Measurements from ENCODE around the gene EIF3C. TPM values are rescaled to one million over a fixed set of nuclear protein-coding genes. Genes with fewer than 3 reads are reported as not detected.

Gene EIF3C, protein sequence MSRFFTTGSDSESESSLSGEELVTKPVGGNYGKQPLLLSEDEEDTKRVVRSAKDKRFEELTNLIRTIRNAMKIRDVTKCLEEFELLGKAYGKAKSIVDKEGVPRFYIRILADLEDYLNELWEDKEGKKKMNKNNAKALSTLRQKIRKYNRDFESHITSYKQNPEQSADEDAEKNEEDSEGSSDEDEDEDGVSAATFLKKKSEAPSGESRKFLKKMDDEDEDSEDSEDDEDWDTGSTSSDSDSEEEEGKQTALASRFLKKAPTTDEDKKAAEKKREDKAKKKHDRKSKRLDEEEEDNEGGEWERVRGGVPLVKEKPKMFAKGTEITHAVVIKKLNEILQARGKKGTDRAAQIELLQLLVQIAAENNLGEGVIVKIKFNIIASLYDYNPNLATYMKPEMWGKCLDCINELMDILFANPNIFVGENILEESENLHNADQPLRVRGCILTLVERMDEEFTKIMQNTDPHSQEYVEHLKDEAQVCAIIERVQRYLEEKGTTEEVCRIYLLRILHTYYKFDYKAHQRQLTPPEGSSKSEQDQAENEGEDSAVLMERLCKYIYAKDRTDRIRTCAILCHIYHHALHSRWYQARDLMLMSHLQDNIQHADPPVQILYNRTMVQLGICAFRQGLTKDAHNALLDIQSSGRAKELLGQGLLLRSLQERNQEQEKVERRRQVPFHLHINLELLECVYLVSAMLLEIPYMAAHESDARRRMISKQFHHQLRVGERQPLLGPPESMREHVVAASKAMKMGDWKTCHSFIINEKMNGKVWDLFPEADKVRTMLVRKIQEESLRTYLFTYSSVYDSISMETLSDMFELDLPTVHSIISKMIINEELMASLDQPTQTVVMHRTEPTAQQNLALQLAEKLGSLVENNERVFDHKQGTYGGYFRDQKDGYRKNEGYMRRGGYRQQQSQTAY
- total RNA-seq (ENCODE audit: low replicate concordance): 158 and 350 TPM in 2 replicates

DNA sequence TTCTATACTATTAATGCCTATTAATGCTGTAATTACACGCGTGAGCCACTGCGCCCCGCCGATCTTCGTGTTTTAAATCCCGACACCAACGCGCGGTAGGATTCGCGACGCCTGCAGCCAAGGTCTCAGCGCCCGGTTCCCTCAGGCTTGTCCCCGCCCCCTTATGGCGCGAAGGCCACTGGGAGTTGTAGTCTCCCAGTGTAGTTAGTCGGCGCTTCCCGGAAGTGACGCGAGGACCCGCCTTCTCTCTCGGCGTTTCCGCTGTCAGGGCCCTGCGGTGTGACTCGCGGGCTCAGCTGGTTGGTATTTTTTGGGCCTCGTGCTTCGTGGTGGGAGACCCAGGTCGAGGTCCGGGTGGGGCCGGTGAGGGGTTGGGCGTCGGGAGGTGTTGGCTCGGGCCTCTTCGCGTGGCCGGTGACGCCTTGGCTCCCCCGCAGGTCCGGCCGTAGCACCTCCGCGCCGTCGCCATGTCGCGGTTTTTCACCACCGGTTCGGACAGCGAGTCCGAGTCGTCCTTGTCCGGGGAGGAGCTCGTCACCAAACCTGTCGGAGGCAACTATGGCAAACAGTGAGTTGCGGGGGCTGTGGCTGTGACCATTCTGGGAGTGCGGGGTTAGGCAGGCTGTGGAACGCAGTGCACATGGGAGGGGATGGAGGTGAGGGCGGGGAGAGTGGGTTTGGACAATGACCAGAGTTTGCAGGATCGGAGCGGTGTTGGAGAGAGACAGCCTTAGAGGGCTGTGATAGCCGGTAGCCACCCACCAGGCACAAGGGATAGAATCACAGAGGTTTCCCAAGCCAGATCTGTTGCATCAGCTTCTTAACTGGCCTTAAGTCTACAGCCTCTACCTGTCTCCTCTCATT lies at the start of gene EIF3C:
Gene EIF3C, plus strand, starts transcription at position 245 of the 864 bp plus-strand sequence. Its CDS starts 223 bp downstream, at position 468.

DNA sequence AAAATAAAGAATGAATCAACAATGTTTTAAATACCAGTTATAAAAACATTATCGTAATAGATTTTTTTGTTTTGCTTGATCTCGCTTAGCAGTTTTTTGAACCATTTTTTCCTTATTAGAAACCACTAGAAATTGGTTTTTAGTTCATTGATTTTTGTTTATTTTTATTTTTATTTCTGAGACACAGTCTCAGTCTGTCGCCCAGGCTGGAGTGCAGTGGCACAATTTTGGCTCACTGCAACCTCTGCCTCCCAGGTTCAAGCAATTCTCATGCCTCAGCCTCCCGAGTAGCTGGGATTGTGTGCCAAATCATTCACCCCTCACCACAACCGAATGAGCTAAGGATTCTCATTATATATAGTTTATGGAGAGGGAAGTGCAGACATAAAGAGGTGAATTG lies 40.2 kb downstream of the EIF3C start, which contains the start of gene NPIPB9:
Gene NPIPB9, plus strand, starts transcription at position 301 of the 400 bp plus-strand sequence.

Other genes with a start within 250 kb of the EIF3C start
- gene NPIPB7, start 239.1 kb upstream of the EIF3C start, total RNA-seq (ENCODE audit: low replicate concordance): not detected in 2 replicates
- 8.0 and 10.1 TPM in 2 replicates for gene CLN3, start 219.4 kb upstream of the EIF3C start, total RNA-seq (ENCODE audit: low replicate concordance)
- gene APOBR, start 216.8 kb upstream of the EIF3C start, total RNA-seq (ENCODE audit: low replicate concordance): not detected in 2 replicates
- gene IL27, start 204.6 kb upstream of the EIF3C start, total RNA-seq (ENCODE audit: low replicate concordance): not detected in 2 replicates
- 43.7 and 74.9 TPM in 2 replicates for gene NUPR1, start 172.5 kb upstream of the EIF3C start, total RNA-seq (ENCODE audit: low replicate concordance)
- 7.7 and 7.8 TPM in 2 replicates for gene SGF29, start 157.5 kb upstream of the EIF3C start, total RNA-seq (ENCODE audit: low replicate concordance)
- gene SULT1A2, start 114.4 kb upstream of the EIF3C start, total RNA-seq (ENCODE audit: low replicate concordance): 0.23 TPM in 1 of 2 replicates, not detected in the other
- 5.0 and 12.9 TPM in 2 replicates for gene SULT1A1, start 101.4 kb upstream of the EIF3C start, total RNA-seq (ENCODE audit: low replicate concordance)
- gene NPIPB8, start 73.4 kb upstream of the EIF3C start, total RNA-seq (ENCODE audit: low replicate concordance): not detected in 2 replicates
- gene NPIPB9, start 40.3 kb downstream of the EIF3C start, total RNA-seq (ENCODE audit: low replicate concordance): 0.35 and 0.90 TPM in 2 replicates
- 23.2 and 31.5 TPM in 2 replicates for gene ATXN2L, start 111.5 kb downstream of the EIF3C start, total RNA-seq (ENCODE audit: low replicate concordance)
- gene TUFM, start 134.9 kb downstream of the EIF3C start, total RNA-seq (ENCODE audit: low replicate concordance): 99.7 and 139 TPM in 2 replicates
- gene SH2B1, start 152.4 kb downstream of the EIF3C start, total RNA-seq (ENCODE audit: low replicate concordance): 8.9 and 9.0 TPM in 2 replicates
- 0.08 and 0.23 TPM in 2 replicates for gene ATP2A1, start 167.0 kb downstream of the EIF3C start, total RNA-seq (ENCODE audit: low replicate concordance)
- 24.8 and 25.3 TPM in 2 replicates for gene RABEP2, start 213.8 kb downstream of the EIF3C start, total RNA-seq (ENCODE audit: low replicate concordance)
- gene CD19, start 220.5 kb downstream of the EIF3C start, total RNA-seq (ENCODE audit: low replicate concordance): not detected in 2 replicates
- gene NFATC2IP, start 239.5 kb downstream of the EIF3C start, total RNA-seq (ENCODE audit: low replicate concordance): 8.8 and 10.5 TPM in 2 replicates

Data from smooth muscle cell of the coronary artery (primary cell).